Kidney (tissue), 14 donors: ENCODE data around the gene RBM8A. TPM values are rescaled to one million over a fixed set of nuclear protein-coding genes. Genes with fewer than 3 reads are reported as not detected.

ENCODE experiments used
- DNase-seq, 5 donors: peaks; one replicate each; pipeline ENCODE4 v3.0.0-alpha.2; 2013 to 2020
- FAIRE-seq: peaks from 2 replicates; lab custom pipeline; 2012; peaks lifted over from hg19 to GRCh38; lab: Jason Lieb, UNC
- H3K27ac ChIP-seq, 2 donors: one replicate each; pipeline ENCODE4 v1.7.0; 2013; ENCODE audit warnings: low read depth in 2 of 2, low read length in 2 of 2, inconsistent platforms in 1 of 2
- H3K27me3 ChIP-seq: one replicate; pipeline ENCODE4 v1.7.1; 2013; ENCODE audit warnings: low read length, inconsistent platforms; ENCODE audit not compliant: control insufficient read depth, insufficient read depth
- H3K36me3 ChIP-seq, 3 donors: one replicate each; pipeline versions ENCODE4 v1.7.0 to v1.7.1; 2013; ENCODE audit warnings: low read length in 3 of 3, control low read depth in 1 of 3, inconsistent platforms in 1 of 3; ENCODE audit not compliant: insufficient read depth in 3 of 3, control insufficient read depth in 2 of 3
- H3K4me1 ChIP-seq, 3 donors: one replicate each; pipeline versions ENCODE4 v1.7.0 to v1.7.1; 2013; ENCODE audit warnings: low read length in 3 of 3, inconsistent platforms in 1 of 3, low read depth in 1 of 3; ENCODE audit not compliant: control insufficient read depth in 2 of 3, insufficient read depth in 2 of 3
- H3K4me3 ChIP-seq, 3 donors: one replicate each; pipeline versions ENCODE4 v1.7.0 to v1.8.1; 2013; ENCODE audit warnings: low read length in 3 of 3, control low read depth in 1 of 3, inconsistent platforms in 1 of 3
- H3K9ac ChIP-seq, 3 donors: one replicate each; pipeline versions ENCODE4 v1.7.0 to v1.7.1; 2013; ENCODE audit warnings: low read length in 3 of 3, control low read depth in 1 of 3, inconsistent platforms in 1 of 3
- H3K9me3 ChIP-seq, 3 donors: one replicate each; pipeline versions ENCODE4 v1.7.0 to v1.7.1; 2013; ENCODE audit warnings: low read length in 3 of 3, control low read depth in 1 of 3, inconsistent platforms in 1 of 3; ENCODE audit not compliant: control insufficient read depth in 2 of 3, insufficient read depth in 1 of 3
- intact Hi-C: fragments of 100-400 bp; cut with DNase I; formaldehyde crosslinking; loops from one replicate; pipeline ENCODE4 v1.11.1; 2022
- polyA plus RNA-seq: library from polyadenylated mRNA; stranded (reverse); fragments of 350-450 nt; fragmentation: Illumina TruSeq; extraction: RNeasy Lipid Tissue Mini Kit (QIAGEN cat#74804); gene quantifications from one replicate; pipeline ENCODE4 v1.2.3, GENCODE V29; 2014; ENCODE audit warnings: low read depth, low replicate concordance; ENCODE audit not compliant: insufficient read depth
- total RNA-seq: library from RNA; stranded (reverse); fragmentation: NEBNext Ultra II Directional; extraction: Animal tissue kit (Norgen Biotek cat#: 25700); gene quantifications from one replicate; pipeline ENCODE4 v1.2.1, GENCODE V29; 2021
- TF ChIP-seq, protein P1 (sequence below): IDR thresholded peaks from 3 replicates; pipeline ENCODE4 v1.5.1; 2012; ENCODE audit warnings: mild to moderate bottlenecking, moderate library complexity, borderline replicate concordance; ENCODE audit not compliant: insufficient read depth; ENCODE audit errors: extremely low read depth
- donor health status: control.
- donor health status: control.
- donor health status: control.
- donor health status: control.
- donor health status: control.
- donor health status: DM: yes; HTN: yes; CAD: no.
- donor health status: Normal renal cell carcinoma (clear cell type).

RBM8A gene
- total and polyA plus RNA-seq, 2 donors from 2014 or later: 105 to 131 TPM

DNA sequence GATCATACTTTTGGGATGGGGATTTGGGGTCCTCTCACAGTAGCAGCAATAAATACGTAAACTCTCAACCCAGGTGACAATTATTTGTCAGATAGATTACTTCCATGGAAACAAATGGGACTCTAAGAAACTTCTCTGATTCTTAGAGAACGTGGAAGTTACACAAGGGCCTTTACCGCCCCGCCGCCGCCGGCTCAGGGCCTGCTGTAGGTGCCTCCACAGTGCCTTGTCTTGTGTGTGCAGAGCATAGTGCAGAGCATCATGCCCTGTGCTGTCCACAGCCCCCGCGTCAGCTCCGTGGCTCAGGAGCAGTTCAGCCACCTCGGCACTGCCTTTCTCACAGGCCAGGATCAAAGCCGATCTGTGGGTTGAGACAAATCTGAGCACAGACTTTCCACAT, 52.6 kb downstream of the RBM8A start:
- Histone ChIP-seq H3K27me3 (no peaks in the 10 kb centered on the region), H3K9ac (no peak overlapping the region), H3K4me1 (peaks cover 0 to 5% (median 0%) of the 10 kb centered on the region in 3 donors), H3K9me3 (no peaks in the 10 kb centered on the region), H3K27ac (no peak overlapping the region), H3K36me3 (no peaks in the 10 kb centered on the region), H3K4me3 (no peak overlapping the region)
- FAIRE-seq (no peak), DNase-seq (no peak)
- intact Hi-C loops: no loop called here
- TF ChIP-seq, protein P1, sequence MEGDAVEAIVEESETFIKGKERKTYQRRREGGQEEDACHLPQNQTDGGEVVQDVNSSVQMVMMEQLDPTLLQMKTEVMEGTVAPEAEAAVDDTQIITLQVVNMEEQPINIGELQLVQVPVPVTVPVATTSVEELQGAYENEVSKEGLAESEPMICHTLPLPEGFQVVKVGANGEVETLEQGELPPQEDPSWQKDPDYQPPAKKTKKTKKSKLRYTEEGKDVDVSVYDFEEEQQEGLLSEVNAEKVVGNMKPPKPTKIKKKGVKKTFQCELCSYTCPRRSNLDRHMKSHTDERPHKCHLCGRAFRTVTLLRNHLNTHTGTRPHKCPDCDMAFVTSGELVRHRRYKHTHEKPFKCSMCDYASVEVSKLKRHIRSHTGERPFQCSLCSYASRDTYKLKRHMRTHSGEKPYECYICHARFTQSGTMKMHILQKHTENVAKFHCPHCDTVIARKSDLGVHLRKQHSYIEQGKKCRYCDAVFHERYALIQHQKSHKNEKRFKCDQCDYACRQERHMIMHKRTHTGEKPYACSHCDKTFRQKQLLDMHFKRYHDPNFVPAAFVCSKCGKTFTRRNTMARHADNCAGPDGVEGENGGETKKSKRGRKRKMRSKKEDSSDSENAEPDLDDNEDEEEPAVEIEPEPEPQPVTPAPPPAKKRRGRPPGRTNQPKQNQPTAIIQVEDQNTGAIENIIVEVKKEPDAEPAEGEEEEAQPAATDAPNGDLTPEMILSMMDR: no peak

DNA sequence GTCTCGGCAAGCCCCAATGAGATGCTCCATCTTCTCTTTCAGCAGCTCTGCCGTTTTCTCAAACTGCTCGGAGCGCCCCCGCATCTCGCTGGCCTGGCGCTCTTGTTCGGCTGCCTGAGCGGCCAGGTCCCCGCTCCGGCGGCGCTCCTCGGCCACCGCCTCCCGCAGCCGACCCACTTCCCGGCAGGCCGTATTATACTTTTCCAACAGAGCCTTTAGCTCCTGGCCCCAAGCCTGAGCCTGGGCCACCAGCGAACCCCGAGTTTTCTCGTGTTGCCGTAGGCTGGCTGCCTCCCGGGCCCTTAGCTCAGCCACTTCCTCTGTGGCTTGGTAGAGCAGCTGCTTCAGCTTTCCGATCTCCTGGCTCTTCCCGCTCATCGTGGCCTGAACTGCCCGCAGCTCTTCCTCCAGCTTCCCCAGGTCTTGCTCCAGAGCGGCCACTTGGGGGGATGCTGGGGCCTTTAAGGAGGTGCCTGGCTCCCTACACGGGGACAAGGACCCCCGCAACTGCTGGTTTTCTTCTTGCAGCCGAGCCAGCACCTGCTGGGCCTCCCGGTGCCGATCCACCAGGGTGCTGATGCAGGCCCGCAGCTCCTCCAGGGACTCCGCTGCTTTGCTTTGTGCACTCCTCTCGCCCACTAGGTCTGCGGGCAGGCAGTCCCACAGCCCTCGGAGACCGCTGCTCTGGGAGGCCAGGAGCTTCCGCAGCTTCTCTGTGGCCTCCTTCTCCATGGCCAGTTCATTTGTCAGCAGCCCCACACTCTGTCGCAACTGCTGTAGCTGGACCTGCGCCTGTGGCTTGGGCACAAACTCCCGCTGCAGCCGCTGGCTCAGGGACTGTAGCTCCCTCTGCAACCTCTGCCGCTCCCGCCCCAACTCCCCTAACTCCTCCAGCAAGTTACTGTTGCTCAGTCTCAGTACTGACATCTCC, 55.0 kb downstream of the RBM8A start:
- FAIRE-seq (no peak), DNase-seq (peak; percentile 65 to 80 (median 73))
- no peaks in the 10 kb centered on the region for H3K36me3 ChIP-seq
- H3K4me3 ChIP-seq: peak overlapping the region; percentile 24 to 62 (median 58)
- TF ChIP-seq, protein P1: no peak
- H3K9ac ChIP-seq: peak overlapping the region; percentile 9 to 44 (median 38)
- intact Hi-C loops: no loop called here
- H3K27ac ChIP-seq: peak overlapping the region in 1 of 2 donors; percentile 9
- no peaks in the 10 kb centered on the region for H3K27me3 ChIP-seq
- H3K9me3 ChIP-seq: no peaks in the 10 kb centered on the region
- H3K4me1 ChIP-seq: peaks cover 0 to 3% (median 0%) of the 10 kb centered on the region in 3 donors

Other genes with a start within 250 kb of the RBM8A start
- 152 TPM for gene PDZK1, start 220.1 kb downstream of the RBM8A start, total RNA-seq
- gene PDZK1, start 220.1 kb downstream of the RBM8A start, polyA plus RNA-seq: 659 TPM
- 0.60 TPM for gene CD160, start 208.0 kb downstream of the RBM8A start, total RNA-seq
- gene CD160, start 208.0 kb downstream of the RBM8A start, polyA plus RNA-seq: not detected
- gene RNF115, start 103.4 kb downstream of the RBM8A start, total RNA-seq: 18.0 TPM
- 12.3 TPM for gene RNF115, start 103.4 kb downstream of the RBM8A start, polyA plus RNA-seq
- 30.0 TPM for gene POLR3C, start 103.3 kb downstream of the RBM8A start, total RNA-seq
- 16.1 TPM for gene POLR3C, start 103.3 kb downstream of the RBM8A start, polyA plus RNA-seq
- gene NUDT17, start 81.9 kb downstream of the RBM8A start, total RNA-seq: 3.8 TPM
- 5.5 TPM for gene NUDT17, start 81.9 kb downstream of the RBM8A start, polyA plus RNA-seq
- gene PIAS3, start 68.4 kb downstream of the RBM8A start, total RNA-seq: 36.9 TPM
- 12.5 TPM for gene PIAS3, start 68.4 kb downstream of the RBM8A start, polyA plus RNA-seq
- 1.2 TPM for gene ANKRD35, start 41.6 kb downstream of the RBM8A start, total RNA-seq
- gene ANKRD35, start 41.6 kb downstream of the RBM8A start, polyA plus RNA-seq: 0.71 TPM
- gene ITGA10, start 17.4 kb downstream of the RBM8A start, total RNA-seq: 11.0 TPM
- 0.54 TPM for gene ITGA10, start 17.4 kb downstream of the RBM8A start, polyA plus RNA-seq
- gene PEX11B, start 8.8 kb downstream of the RBM8A start, total RNA-seq: 35.7 TPM
- gene PEX11B, start 8.8 kb downstream of the RBM8A start, polyA plus RNA-seq: 50.5 TPM
- gene LIX1L, start 30.5 kb upstream of the RBM8A start, total RNA-seq: 27.8 TPM
- gene LIX1L, start 30.5 kb upstream of the RBM8A start, polyA plus RNA-seq: 10.0 TPM
- 0.76 TPM for gene ANKRD34A, start 37.1 kb upstream of the RBM8A start, total RNA-seq
- gene ANKRD34A, start 37.1 kb upstream of the RBM8A start, polyA plus RNA-seq: 0.37 TPM
- 19.0 TPM for gene POLR3GL, start 37.2 kb upstream of the RBM8A start, total RNA-seq
- 45.6 TPM for gene POLR3GL, start 37.2 kb upstream of the RBM8A start, polyA plus RNA-seq
- gene TXNIP, start 69.1 kb upstream of the RBM8A start, total RNA-seq: 1,197 TPM
- 356 TPM for gene TXNIP, start 69.1 kb upstream of the RBM8A start, polyA plus RNA-seq
- not detected for gene HJV, start 94.3 kb upstream of the RBM8A start, total RNA-seq
- 1.3 TPM for gene HJV, start 94.3 kb upstream of the RBM8A start, polyA plus RNA-seq
- gene NBPF10, start 217.3 kb upstream of the RBM8A start, total RNA-seq: 3.8 TPM
- 0.22 TPM for gene NBPF10, start 217.3 kb upstream of the RBM8A start, polyA plus RNA-seq